GM21367 (cell line): ENCODE measurements around the gene GRIK3.

Experiments
- ATAC-seq: cut with Tn5 transposase; IDR thresholded peaks from one replicate; pipeline ENCODE4 v1.9.1; 2021; ENCODE audit not compliant: unreplicated experiment

Gene GRIK3

DNA sequence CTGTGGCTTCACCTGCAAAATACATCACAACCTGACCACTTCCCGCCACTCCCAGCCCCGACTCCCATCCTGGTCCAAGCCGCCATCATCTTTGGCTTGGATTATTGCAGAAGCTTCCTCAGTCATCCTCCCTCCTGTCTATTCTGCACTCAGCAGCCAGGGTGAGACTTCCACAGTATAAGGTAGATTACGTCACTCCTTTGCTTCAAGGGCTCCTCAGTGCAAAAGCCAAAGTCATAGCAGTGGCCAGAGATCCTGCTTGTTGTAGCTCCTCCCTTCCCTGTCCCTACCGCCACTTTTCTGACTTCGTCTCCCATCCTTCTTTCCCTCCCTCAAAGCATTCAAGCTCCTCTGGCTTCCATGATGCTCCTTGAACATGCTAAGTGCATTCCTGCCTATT is 152.8 kb downstream of the GRIK3 start:
- no peak for ATAC-seq

DNA sequence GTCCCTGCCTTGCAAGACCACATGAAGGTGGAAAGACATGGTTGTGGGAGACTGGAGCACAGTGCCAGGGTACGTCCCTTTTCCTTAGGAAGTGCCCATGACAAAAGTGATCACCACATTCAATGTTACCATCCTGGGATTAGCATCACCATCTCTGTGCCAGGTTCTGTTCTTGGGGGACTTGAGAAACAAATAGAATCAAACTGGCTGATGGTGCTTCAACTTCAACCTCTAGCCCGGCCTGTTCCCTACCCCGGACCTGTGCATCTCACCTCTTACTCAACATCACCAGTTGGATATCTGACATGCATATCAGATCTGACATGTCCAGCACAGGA is 153.3 kb downstream of the GRIK3 start:
- ATAC-seq, result no peak

DNA sequence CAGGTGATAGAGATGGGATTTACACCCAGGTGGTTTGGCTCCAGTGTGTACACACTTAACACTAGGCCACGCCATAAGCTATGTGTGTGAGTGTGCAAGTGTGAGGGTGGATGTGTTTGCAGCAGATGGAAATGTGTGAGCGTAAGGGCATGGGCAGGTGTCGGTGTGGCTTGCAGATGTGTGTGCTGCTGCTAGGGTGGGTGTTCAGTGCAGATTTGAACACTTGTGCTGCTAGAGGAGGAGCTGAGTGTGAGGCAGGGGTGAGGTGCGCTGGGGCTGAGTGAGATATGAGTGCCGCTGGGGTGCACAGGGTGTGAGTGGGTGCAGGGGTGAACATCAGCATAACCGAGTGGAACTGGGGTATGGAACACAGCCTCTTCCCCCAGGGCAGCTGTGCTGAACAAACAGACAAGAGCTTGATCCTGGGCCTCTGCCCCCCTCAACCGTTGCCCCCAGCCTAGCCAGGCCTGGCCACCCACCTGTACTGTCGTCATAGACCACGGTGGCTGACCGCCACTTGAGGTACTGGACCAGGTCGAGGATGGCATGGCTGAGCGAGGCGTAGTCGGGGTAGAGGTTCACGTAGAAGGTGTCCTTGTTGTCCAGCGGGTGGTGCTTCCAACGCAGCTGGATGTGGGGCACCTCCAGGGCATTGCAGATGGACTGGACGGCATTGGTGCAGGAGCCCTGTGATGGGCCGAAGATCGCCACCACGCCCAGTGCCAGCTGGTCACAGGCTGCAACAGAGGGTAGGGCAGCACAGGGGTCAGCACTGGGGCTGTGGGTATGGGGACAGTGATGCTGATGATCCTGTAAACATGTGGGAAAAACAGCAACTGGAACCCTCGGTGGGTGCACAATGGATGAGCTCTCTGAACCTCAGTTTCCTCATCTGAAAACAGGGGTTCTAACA is 153.9 kb downstream of the GRIK3 start:
- ATAC-seq, result no peak

DNA sequence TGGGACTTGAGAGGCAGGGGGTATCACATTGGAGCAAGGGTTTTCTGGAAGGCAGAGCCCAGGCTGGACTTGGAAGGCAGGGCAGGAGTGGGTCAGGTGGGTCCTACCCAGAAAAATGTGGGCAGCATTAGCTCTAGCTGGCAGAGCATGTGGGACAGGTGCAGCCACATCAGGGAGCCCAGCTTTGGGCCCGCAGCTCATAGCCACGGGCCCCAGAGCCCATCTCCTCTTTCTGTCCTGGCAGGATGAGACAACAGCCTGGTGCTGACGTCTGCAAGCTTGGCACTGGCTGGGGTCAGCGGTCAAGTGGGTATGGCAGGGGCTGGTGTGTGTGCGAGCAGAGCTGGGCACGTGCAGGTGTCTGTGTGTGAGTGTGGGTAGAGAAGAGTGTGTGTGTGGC is 154.7 kb downstream of the GRIK3 start:
- ATAC-seq, result no peak

DNA sequence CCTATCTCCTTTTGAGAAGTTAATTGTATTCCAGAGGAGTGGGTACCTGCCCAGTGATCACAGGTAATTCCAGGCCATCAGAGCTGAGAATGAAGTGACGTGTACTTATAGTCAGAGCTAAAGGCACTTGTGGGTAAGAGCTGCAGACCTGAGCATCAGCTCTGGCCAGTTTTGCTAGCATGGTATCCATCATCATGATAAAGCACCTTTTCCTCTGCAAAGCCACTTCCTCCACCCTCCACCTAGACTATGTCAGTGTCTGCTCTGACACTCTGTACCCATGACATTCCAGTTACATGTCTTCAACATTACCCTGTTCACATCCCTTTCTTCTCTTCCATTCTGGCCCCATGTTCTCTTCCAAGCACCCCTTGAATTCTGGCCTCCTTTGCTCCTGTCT is 157.3 kb downstream of the GRIK3 start:
- no peak for ATAC-seq

GRCh38 chr1:36874271-36875060 is 159.8 kb downstream of the GRIK3 start:
- no peak for ATAC-seq

DNA sequence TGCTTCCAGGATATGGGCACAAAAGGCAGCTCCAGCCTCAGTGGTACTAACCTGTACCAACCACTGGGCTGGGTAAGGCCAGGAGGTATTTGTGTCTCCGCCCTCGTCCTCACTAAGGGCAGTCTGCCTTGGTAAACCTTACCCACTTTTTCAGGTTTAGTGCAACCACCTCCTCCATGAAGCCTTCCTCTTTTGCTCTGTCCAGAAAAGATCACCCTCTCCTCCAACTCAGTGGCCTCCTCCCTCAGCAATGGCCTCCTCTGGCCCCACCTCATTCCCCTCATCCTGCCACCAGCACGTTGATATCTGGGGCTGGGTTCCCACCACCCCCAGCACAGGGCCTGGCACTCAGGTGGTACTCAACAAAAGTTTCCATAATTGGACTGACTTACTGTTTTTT is 161.5 kb downstream of the GRIK3 start:
- ATAC-seq, result no peak

DNA sequence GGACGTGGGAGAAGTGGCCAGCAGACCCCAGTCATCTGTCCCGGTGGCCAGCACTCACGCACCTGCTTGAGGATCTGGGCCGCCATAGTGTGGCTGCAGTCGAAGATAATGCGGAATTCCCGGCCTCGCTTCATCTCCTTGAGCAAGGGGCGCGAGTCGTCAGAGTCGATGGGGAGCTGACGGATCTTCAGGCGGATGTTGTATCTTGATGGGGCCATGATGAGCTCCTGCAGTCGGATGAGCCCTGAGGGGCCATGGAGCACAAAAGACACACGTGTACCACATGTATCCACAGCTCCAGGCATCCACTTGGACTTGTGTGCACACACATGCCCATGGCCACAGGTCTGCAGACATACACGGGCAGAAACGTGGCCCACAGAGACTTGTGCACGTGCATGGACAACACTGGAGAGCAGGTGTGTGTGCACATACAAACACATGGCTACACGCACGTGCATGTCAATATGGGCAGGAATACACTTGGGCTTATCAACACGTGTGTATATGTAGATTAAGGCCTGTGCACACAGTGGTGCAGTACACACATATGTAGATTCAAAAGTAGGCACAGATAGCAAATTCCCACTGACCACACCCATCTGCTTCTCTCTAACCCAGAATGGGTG is 162.1 kb downstream of the GRIK3 start:
- ATAC-seq, result no peak

- ATAC-seq, result no peak
Measured at GRCh38 chr1:36871146-36871971, 163.0 kb downstream of the GRIK3 start.

DNA sequence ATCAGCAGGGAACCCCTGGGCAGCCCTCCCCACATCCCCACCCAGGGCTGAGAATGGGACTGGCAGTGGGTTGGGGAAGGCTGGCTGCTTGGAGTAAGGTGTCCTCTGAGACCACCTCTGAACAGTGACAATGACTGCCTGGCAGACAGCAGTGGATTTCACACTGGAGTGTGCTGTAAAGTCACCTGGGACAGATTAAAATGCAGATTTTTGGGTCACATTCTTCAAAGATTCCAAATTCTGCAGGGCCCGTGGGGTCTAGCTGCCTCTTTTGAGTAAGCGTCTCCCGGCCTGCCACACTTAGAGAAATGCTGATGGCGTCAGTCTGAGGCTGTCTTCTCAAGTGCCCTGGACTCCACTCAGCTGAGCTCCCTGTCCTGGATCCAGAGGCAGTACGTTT is 164.5 kb downstream of the GRIK3 start:
- no peak for ATAC-seq

GRCh38 chr1:36869054-36869453 is 165.3 kb downstream of the GRIK3 start:
- ATAC-seq, result no peak

DNA sequence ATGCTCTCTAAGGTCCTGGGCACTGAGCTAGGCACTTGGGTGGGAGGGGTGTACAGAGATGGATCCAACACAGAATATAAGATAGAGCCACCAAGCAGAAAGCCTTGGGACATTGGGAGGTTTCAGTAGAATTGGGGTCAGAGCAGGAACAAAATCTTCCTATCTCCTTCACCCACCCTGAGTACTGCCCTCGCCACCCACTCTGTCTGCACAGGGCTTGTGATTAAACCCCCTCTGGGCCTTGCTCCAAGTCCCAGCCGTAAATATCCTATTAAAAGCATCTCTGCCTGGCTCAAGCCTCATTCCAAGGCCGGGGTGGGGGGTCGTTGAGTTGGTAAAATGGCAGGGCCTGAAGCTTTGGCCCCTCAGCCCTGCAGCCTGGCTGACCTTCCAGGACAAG is 166.7 kb downstream of the GRIK3 start:
- no peak for ATAC-seq

- ATAC-seq, result no peak
Measured at GRCh38 chr1:36866169-36866814, 168.0 kb downstream of the GRIK3 start.

GRCh38 chr1:36865602-36865900 is 168.8 kb downstream of the GRIK3 start:
- ATAC-seq, result no peak

GRCh38 chr1:36864823-36865601 is 169.3 kb downstream of the GRIK3 start:
- no peak for ATAC-seq

GRCh38 chr1:36864182-36864822 is 170.0 kb downstream of the GRIK3 start:
- ATAC-seq, result no peak

DNA sequence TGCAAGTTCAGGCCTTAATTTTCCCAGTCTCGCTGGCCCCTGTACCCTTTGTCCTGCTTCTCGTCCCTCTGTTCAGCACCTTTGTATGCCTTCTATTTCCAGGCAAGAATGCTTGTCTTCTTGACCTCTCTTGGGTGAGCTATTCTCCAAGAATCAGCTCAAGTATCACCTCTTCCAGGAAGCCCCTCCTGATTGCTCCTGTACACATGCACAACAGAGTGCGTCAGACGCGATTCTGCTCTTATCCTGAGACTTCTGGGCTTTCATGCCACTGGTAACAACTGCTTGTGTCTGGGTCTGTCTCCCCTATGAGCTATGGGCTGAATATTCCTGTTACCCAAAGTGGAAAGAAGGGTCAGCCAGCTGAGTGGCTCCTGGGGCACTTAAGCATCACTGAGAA is 170.8 kb downstream of the GRIK3 start:
- ATAC-seq, result no peak

DNA sequence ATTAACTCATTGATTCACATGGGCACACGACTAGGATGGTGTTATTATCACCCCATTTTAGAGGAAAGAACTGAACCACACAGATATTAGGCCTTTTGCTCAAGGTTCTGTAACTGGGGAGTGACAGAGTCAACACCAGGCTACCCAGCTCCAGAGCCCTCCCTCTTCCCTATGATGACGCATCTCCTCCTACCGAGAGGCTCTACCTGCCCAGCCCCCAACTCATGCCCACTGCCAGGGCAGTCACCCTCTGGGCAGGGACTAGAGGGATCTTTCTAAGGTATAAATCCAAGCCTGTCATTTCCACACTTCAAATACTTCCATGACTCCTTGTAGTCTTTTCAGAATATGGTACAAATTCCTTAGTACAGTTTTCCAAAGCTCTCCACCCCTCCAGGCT is 171.3 kb downstream of the GRIK3 start:
- ATAC-seq, result no peak

GRCh38 chr1:36861375-36861774 is 172.9 kb downstream of the GRIK3 start:
- ATAC-seq, result no peak
